ENCODE measurements around the gene TESK2. TPM values are rescaled to one million over a fixed set of nuclear protein-coding genes. Genes with fewer than 3 reads are reported as not detected.
A peak's percentile ranks its signal among the peaks of the same experiment; 100 is the strongest.

TESK2 gene
- polyA plus RNA-seq, 4 donors: 5.5 to 22.1 (median 12.6) TPM

DNA sequence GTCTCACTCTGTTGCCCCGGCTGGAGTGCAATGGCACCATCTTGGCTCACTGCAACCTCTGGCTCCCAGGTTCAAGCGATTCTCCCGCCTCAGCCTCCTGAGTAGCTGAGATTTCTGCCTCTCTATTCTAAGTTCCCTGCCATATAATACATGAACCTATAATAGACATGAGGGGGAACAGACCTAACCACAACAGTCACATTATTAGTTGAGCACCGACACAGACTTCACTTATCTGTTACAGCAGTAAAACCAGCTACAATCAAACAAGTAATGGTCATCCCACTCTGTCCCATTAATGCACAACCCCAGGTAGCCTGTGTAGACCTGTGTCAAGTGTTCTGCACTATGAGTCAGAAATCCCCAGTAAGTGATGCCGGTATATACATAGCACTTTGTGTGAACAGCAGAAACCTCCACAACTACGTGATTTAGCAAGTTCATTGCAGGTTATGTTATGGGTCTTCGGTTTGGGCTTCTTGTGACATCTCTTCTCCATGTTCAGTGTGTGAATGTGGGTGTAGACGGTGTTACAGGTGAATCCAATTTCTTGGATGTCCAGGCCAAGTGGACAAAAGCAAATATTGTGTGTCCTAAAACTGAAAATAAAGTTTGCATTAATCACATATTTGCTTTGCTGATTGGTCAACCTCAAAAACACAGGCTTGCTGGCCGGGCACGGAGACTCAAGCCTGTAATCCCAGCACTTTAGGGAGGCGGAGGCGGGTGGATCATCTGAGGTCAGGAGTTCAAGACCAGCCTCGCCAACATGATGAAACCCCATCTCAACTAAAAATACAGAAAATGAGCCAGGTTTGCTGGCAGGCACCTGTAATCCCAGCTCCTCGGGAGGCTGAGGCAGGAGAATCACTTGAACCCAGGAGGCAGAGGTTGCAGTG, 12.7 kb upstream of the TESK2 start:
- no peak overlapping the region for H3K27ac ChIP-seq (ENCODE audit: low read depth in 1 of 3, low read length in 2 of 3)
- DNase-seq (no peak), FAIRE-seq (no peak)
- peaks cover 2 to 17% (median 2%) of the 10 kb centered on the region in 3 donors for H3K4me1 ChIP-seq (ENCODE audit: control insufficient read depth in 3 of 3, insufficient read depth in 2 of 3, low read depth in 1 of 3, low read length in 2 of 3)
- peaks cover 0 to 22% (median 2%) of the 10 kb centered on the region in 3 donors for H3K36me3 ChIP-seq (ENCODE audit: control insufficient read depth in 3 of 3, insufficient read depth in 2 of 3, low read depth in 1 of 3, low read length in 3 of 3)
- no peaks in the 10 kb centered on the region for H3K27me3 ChIP-seq (ENCODE audit: control insufficient read depth in 3 of 3, insufficient read depth in 3 of 3, low read length in 3 of 3)
- H3K4me3 ChIP-seq (ENCODE audit: low read depth in 1 of 3, low read length in 3 of 3): no peak overlapping the region
- WGBS, 3 donors: 89 to 92% (median 92%) methylated on average over 14 of the region's 14 CpGs
- H3K9me3 ChIP-seq (ENCODE audit: control insufficient read depth in 2 of 2, insufficient read depth in 1 of 2, low read depth in 1 of 2, low read length in 1 of 2): no peaks in the 10 kb centered on the region

DNA sequence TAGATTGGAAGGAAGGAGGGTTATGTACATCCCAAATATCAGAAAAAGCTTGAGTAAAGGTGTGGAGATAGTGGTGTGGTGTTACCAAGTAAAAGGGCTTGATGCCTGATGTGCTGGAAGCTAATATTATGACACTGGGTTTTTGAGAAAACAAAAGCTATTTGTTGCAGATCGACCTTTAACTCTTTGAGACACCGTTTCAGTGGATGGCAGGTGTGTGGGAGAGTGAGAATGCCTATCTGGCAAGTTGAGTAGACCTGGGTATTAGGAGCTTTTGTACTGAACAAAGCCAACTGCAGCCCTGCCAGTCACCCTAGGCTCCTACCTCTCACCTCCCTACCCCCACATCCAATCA, 10.5 kb upstream of the TESK2 start:
- H3K36me3 ChIP-seq (ENCODE audit: control insufficient read depth in 3 of 3, insufficient read depth in 2 of 3, low read depth in 1 of 3, low read length in 3 of 3): peaks cover 0 to 9% (median 0%) of the 10 kb centered on the region in 3 donors
- 6 to 49% (median 28%) methylated on average over 2 of the region's 2 CpGs for WGBS, 3 donors
- DNase-seq: peak in 1 of 2 donors; percentile 27
- H3K27me3 ChIP-seq (ENCODE audit: control insufficient read depth in 3 of 3, insufficient read depth in 3 of 3, low read length in 3 of 3): no peaks in the 10 kb centered on the region
- H3K9me3 ChIP-seq (ENCODE audit: control insufficient read depth in 2 of 2, insufficient read depth in 1 of 2, low read depth in 1 of 2, low read length in 1 of 2): no peaks in the 10 kb centered on the region
- no peak for FAIRE-seq
- H3K27ac ChIP-seq (ENCODE audit: low read depth in 1 of 3, low read length in 2 of 3): peak overlapping the region in 1 of 3 donors; percentile 82
- peaks cover 2 to 17% (median 2%) of the 10 kb centered on the region in 3 donors for H3K4me1 ChIP-seq (ENCODE audit: control insufficient read depth in 3 of 3, insufficient read depth in 2 of 3, low read depth in 1 of 3, low read length in 2 of 3)
- H3K4me3 ChIP-seq (ENCODE audit: low read depth in 1 of 3, low read length in 3 of 3): no peak overlapping the region

DNA sequence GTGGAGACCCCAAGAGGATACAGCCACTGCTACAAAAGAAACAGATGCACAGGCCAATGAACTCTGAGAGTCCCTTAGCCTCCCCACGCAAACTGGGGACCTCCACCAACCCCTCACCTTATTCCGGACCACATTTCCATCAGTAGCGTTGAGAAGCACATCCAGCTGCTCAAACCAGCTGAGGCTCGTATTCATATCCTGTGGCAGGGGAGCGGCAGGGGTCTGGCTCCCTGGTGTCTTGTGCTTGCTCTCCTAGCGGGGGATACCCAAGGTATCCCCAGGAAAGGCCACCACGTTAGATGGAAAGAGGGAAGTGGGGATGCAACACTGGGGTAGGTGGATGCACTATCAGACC, 8.4 kb upstream of the TESK2 start:
- 1 to 5% (median 4%) methylated on average over 7 of the region's 7 CpGs for WGBS, 3 donors
- no peaks in the 10 kb centered on the region for H3K27me3 ChIP-seq (ENCODE audit: control insufficient read depth in 3 of 3, insufficient read depth in 3 of 3, low read length in 3 of 3)
- no peak for FAIRE-seq
- peak overlapping the region in 2 of 3 donors; percentile 34 to 39 for H3K27ac ChIP-seq (ENCODE audit: low read depth in 1 of 3, low read length in 2 of 3)
- H3K36me3 ChIP-seq (ENCODE audit: control insufficient read depth in 3 of 3, insufficient read depth in 2 of 3, low read depth in 1 of 3, low read length in 3 of 3): peaks cover 0 to 10% (median 0%) of the 10 kb centered on the region in 3 donors
- H3K4me3 ChIP-seq (ENCODE audit: low read depth in 1 of 3, low read length in 3 of 3): peak overlapping the region; percentile 7 to 76 (median 53)
- H3K9me3 ChIP-seq (ENCODE audit: control insufficient read depth in 2 of 2, insufficient read depth in 1 of 2, low read depth in 1 of 2, low read length in 1 of 2): no peaks in the 10 kb centered on the region
- peaks cover 2 to 17% (median 2%) of the 10 kb centered on the region in 3 donors for H3K4me1 ChIP-seq (ENCODE audit: control insufficient read depth in 3 of 3, insufficient read depth in 2 of 3, low read depth in 1 of 3, low read length in 2 of 3)
- DNase-seq: no peak

DNA sequence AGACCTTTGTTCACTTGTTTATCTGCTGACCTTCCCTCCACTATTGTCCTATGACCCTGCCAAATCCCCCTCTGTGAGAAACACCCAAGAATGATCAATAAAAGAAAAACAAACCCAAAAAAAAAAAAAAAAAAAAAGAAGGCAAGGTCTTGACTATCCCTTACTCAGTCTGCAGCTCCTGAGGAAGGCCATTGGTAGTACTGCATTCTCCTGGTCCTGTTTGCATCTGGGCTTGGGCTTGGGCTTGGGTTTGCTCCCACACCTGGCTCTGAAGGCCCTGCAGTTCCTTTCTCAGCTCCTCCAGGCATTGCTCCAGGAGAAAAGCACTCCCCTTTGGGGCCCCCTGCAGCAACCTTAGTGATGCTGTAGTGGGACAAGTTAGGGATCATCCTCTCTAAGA, 7.3 kb upstream of the TESK2 start:
- peaks cover 2 to 17% (median 2%) of the 10 kb centered on the region in 3 donors for H3K4me1 ChIP-seq (ENCODE audit: control insufficient read depth in 3 of 3, insufficient read depth in 2 of 3, low read depth in 1 of 3, low read length in 2 of 3)
- no peak overlapping the region for H3K4me3 ChIP-seq (ENCODE audit: low read depth in 1 of 3, low read length in 3 of 3)
- FAIRE-seq: no peak
- no peak overlapping the region for H3K27ac ChIP-seq (ENCODE audit: low read depth in 1 of 3, low read length in 2 of 3)
- no peaks in the 10 kb centered on the region for H3K9me3 ChIP-seq (ENCODE audit: control insufficient read depth in 2 of 2, insufficient read depth in 1 of 2, low read depth in 1 of 2, low read length in 1 of 2)
- no peak for DNase-seq
- peaks cover 0 to 5% (median 0%) of the 10 kb centered on the region in 3 donors for H3K36me3 ChIP-seq (ENCODE audit: control insufficient read depth in 3 of 3, insufficient read depth in 2 of 3, low read depth in 1 of 3, low read length in 3 of 3)
- no peaks in the 10 kb centered on the region for H3K27me3 ChIP-seq (ENCODE audit: control insufficient read depth in 3 of 3, insufficient read depth in 3 of 3, low read length in 3 of 3)

DNA sequence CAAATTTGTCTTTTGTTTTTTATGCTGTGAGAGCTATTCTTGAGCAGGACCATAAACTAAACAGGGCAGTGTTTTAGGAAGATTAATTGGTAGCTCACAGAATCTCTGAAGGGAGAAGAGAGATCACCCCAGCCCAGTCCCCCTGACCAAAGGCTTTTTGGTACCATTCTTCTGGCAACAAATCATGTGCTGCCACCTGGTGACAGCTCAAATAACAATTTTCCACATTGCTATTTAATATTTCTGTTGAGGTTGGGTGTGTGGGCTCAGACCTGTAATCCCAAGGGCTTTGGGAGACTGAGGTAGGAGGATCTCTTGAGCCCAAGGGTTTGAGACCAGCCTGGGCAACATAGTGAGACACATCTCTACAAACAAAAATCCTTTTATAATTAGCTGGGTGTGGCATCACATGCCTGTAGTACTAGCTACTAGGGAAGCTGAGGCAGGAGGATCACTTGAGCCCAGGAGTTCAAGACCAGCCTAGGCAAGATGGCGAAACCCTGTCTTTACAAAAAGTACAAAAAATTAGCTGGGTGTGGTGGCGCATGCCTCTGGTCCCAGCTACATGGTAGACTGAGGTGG, 2.2 kb upstream of the TESK2 start:
- DNase-seq: peak; percentile 69 to 74
- H3K27me3 ChIP-seq (ENCODE audit: control insufficient read depth in 3 of 3, insufficient read depth in 3 of 3, low read length in 3 of 3): no peaks in the 10 kb centered on the region
- peaks cover 0 to 2% (median 0%) of the 10 kb centered on the region in 3 donors for H3K36me3 ChIP-seq (ENCODE audit: control insufficient read depth in 3 of 3, insufficient read depth in 2 of 3, low read depth in 1 of 3, low read length in 3 of 3)
- no peaks in the 10 kb centered on the region for H3K9me3 ChIP-seq (ENCODE audit: control insufficient read depth in 2 of 2, insufficient read depth in 1 of 2, low read depth in 1 of 2, low read length in 1 of 2)
- peaks cover 0 to 19% (median 2%) of the 10 kb centered on the region in 3 donors for H3K4me1 ChIP-seq (ENCODE audit: control insufficient read depth in 3 of 3, insufficient read depth in 2 of 3, low read depth in 1 of 3, low read length in 2 of 3)
- no peak for FAIRE-seq
- H3K27ac ChIP-seq (ENCODE audit: low read depth in 1 of 3, low read length in 2 of 3): no peak overlapping the region
- no peak overlapping the region for H3K4me3 ChIP-seq (ENCODE audit: low read depth in 1 of 3, low read length in 3 of 3)
- 72 to 76% (median 75%) methylated on average over 2 of the region's 2 CpGs for WGBS, 3 donors

DNA sequence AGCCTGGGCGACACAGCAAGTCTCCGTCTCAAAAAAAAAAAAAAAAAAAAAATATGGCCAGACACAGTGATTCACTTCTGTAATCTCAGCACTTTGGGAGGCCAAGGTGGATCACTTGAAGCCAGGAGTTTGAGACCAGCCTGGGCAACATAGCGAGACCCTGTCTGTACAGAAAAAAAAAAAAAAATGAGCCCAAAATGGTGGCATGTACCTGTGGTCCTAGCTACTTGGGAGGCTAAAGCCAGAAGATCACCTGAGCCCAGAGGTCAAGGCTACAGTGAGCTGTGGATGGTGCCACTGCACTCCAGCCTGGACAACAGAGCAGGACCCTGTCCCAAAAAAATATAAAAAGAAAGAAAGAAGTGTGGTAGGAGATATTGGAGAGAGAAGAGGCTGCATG, 1.7 kb upstream of the TESK2 start:
- no peak overlapping the region for H3K4me3 ChIP-seq (ENCODE audit: low read depth in 1 of 3, low read length in 3 of 3)
- peaks cover 0 to 21% (median 2%) of the 10 kb centered on the region in 3 donors for H3K4me1 ChIP-seq (ENCODE audit: control insufficient read depth in 3 of 3, insufficient read depth in 2 of 3, low read depth in 1 of 3, low read length in 2 of 3)
- no peaks in the 10 kb centered on the region for H3K9me3 ChIP-seq (ENCODE audit: control insufficient read depth in 2 of 2, insufficient read depth in 1 of 2, low read depth in 1 of 2, low read length in 1 of 2)
- no peaks in the 10 kb centered on the region for H3K27me3 ChIP-seq (ENCODE audit: control insufficient read depth in 3 of 3, insufficient read depth in 3 of 3, low read length in 3 of 3)
- FAIRE-seq (no peak), DNase-seq (no peak)
- no peak overlapping the region for H3K27ac ChIP-seq (ENCODE audit: low read depth in 1 of 3, low read length in 2 of 3)
- WGBS, 3 donors: 78 to 90% (median 83%) methylated on average over 1 to 3 of the region's 3 CpGs
- peaks cover 0 to 5% (median 0%) of the 10 kb centered on the region in 3 donors for H3K36me3 ChIP-seq (ENCODE audit: control insufficient read depth in 3 of 3, insufficient read depth in 2 of 3, low read depth in 1 of 3, low read length in 3 of 3)

DNA sequence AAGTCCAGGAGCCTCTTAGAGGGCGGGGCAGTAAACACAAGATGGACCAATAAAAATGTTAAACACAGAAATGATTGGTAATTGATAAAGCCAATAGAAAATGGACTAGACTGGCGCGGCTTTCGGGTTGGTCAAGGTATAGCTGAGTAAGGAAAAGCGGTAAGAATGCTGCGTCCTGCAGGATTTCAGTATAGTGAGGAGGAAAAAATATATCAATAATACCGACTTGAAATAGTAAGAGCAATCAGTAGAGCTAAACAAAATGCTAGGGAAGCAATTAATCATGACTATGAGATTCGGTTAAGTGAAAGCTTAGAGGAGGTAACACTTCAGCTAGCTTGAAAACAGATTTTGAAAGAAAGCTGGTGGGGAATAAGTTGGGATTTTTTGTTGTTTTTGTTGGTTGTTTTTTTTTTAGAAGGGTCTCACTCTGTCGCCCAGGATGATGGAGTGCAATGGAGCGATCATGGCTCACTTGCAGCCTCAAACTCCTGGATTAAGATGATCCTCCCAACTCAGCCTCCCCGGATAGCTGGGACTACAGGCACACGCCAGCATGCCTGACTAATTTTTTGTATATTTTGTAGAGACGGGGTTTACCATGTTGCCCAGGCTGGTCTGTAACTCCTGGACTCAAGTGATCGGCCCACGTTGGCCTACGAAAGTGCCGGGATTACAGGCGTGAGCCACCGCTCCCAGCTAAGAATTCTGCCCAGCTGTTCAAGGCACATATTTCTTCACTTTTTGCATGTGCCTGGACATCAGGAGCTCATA, 711 bp upstream of the TESK2 start:
- peaks cover 0 to 21% (median 2%) of the 10 kb centered on the region in 3 donors for H3K4me1 ChIP-seq (ENCODE audit: control insufficient read depth in 3 of 3, insufficient read depth in 2 of 3, low read depth in 1 of 3, low read length in 2 of 3)
- peak overlapping the region in 2 of 3 donors; percentile 29 to 30 for H3K27ac ChIP-seq (ENCODE audit: low read depth in 1 of 3, low read length in 2 of 3)
- H3K36me3 ChIP-seq (ENCODE audit: control insufficient read depth in 3 of 3, insufficient read depth in 2 of 3, low read depth in 1 of 3, low read length in 3 of 3): peaks cover 0 to 5% (median 0%) of the 10 kb centered on the region in 3 donors
- no peak for FAIRE-seq
- peak overlapping the region in 1 of 3 donors; percentile 81 for H3K4me3 ChIP-seq (ENCODE audit: low read depth in 1 of 3, low read length in 3 of 3)
- DNase-seq: no peak
- H3K9me3 ChIP-seq (ENCODE audit: control insufficient read depth in 2 of 2, insufficient read depth in 1 of 2, low read depth in 1 of 2, low read length in 1 of 2): no peaks in the 10 kb centered on the region
- 45 to 51% (median 48%) methylated on average over 19 of the region's 19 CpGs for WGBS, 3 donors
- no peaks in the 10 kb centered on the region for H3K27me3 ChIP-seq (ENCODE audit: control insufficient read depth in 3 of 3, insufficient read depth in 3 of 3, low read length in 3 of 3)

DNA sequence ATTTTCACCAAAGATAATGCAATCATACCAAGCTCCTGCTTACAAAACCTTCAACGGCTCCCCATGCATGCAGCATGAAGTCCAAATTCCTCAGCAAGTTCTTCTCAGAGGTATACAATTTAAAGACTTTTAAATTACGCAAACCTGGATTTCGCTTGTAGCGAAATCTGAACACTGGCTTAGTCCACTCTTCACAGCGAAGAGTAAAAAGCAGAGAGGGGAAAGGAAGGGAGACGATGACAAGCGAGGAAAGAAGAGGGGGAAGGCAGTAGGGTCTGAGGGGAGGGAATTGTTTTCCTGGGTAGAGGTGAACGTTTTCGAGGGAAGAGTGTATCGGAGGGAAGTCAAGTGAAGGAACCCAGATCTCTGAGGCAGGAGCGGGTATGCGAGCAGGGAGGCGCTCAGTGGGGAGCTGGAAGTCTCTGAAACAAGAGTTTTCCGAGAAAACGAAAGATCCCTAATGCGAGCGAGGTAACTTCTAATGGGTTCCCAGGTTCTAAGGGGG, 790 bp downstream of the TESK2 start:
- peak overlapping the region in 2 of 3 donors; percentile 78 to 88 for H3K27ac ChIP-seq (ENCODE audit: low read depth in 1 of 3, low read length in 2 of 3)
- DNase-seq: peak; percentile 34 to 70

More for the DNA sequence above, 790 bp downstream of the TESK2 start:
- Histone ChIP-seq H3K36me3 (ENCODE audit: control insufficient read depth in 3 of 3, insufficient read depth in 2 of 3, low read depth in 1 of 3, low read length in 3 of 3) (peaks cover 0 to 2% (median 0%) of the 10 kb centered on the region in 3 donors), H3K9me3 (ENCODE audit: control insufficient read depth in 2 of 2, insufficient read depth in 1 of 2, low read depth in 1 of 2, low read length in 1 of 2) (no peaks in the 10 kb centered on the region), H3K4me1 (ENCODE audit: control insufficient read depth in 3 of 3, insufficient read depth in 2 of 3, low read depth in 1 of 3, low read length in 2 of 3) (peaks cover 0 to 21% (median 2%) of the 10 kb centered on the region in 3 donors), H3K27me3 (ENCODE audit: control insufficient read depth in 3 of 3, insufficient read depth in 3 of 3, low read length in 3 of 3) (no peaks in the 10 kb centered on the region), H3K4me3 (ENCODE audit: low read depth in 1 of 3, low read length in 3 of 3) (peak overlapping the region; percentile 77 to 94 (median 81))
- WGBS, 3 donors: 1 to 3% (median 2%) methylated on average over 17 of the region's 17 CpGs
- no peak for FAIRE-seq
